ENCODE measurements around the gene CHD9NB.
"Not testable (repeated sequence)": the region's sequence is repeated elsewhere in the genome, so short reads cannot be mapped to it uniquely, and the experiment has no call there.

The CHD9NB gene

DNA sequence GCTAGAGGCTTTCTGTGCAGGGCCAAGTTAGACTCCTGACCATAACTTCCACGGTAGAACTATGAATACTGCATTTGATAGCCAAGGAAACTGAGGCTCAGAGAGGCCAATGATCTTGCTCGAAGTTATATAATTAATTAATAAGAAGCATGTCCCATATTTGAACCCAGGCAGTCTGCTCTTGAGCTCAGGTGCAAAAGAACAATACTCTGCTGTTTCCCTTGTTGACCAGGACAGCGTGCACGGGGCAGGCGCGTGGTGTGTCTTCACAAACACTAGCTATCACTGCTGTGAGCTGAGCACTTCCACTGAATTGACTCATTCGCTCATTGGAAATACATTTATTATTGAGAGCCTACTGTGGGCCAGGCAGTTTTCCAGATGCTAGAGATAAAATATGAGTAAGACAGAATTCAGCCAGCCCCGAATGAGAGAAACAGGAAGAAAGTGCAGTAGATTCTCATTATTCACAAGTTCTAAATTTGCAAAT, 3.7 kb upstream of the CHD9NB start:
- no peaks in the 10 kb centered on the region for H3K36me3 ChIP-seq (ENCODE audit: insufficient read depth, low read length)
- no peak for DNase-seq (ENCODE audit: low read depth, low spot score)
- no peak overlapping the region for H3K27ac ChIP-seq
- no peak overlapping the region for H3K4me3 ChIP-seq
- no peaks in the 10 kb centered on the region for H3K9me3 ChIP-seq (ENCODE audit: low read depth, low read length)
- H3K9ac ChIP-seq (ENCODE audit: insufficient read length): no peak overlapping the region
- TF ChIP-seq FOXP2 (optimal IDR thresholded peaks at IDR 0.05; ENCODE audit: control extremely low read depth, extremely low read length, insufficient read depth) (no peak), POLR2AphosphoS5 (IDR thresholded peaks at IDR 0.05; ENCODE audit: borderline replicate concordance, low read depth, low read length) (no peak), EZH2 (IDR thresholded peaks at IDR 0.05) (no peak)

DNA sequence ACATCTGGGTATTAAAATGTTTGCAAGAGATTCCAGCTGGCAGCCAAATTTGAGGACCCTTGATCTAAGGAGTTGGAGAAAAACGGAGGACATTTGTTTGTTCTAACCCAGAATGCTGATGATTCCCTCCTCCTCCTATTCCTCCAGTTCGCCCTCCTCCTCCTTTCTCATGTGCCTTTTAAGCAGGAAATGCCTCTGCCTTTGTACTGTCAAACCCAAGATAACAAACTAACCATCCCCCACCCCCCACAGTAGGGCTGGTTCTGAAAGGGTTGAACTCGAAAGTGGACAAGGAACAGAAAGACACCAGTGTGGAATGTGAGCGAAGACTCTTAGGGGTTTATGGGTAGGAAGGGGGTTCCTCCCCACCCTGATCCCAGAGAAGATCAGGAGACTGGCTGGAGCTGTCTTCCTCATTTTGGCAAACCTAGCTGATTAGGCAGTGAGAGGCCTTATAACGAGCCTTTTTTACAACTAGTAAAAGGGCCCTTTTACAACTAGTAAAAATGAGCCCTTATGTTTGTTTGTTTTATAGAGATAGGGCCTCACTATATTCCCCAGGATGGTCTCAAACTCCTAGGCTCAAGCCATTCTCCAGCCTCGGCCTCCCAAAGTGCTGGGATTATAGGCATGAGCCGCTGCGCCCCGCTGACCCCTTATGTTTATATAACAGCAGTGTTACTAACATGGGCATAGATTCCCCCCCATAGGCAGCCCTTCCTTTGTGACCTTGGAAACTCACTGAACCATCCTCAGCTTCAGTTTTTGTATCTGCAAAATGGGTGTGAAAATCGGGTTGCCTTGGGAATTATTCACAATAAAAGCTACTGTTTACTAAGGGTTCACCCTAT, 3.1 kb upstream of the CHD9NB start:
- no peak for DNase-seq (ENCODE audit: low read depth, low spot score)
- TF ChIP-seq FOXP2 (optimal IDR thresholded peaks at IDR 0.05; ENCODE audit: control extremely low read depth, extremely low read length, insufficient read depth) (no peak), POLR2AphosphoS5 (IDR thresholded peaks at IDR 0.05; ENCODE audit: borderline replicate concordance, low read depth, low read length) (no peak), EZH2 (IDR thresholded peaks at IDR 0.05) (no peak)
- H3K36me3 ChIP-seq (ENCODE audit: insufficient read depth, low read length): no peaks in the 10 kb centered on the region
- peak overlapping the region; percentile 53 for H3K9ac ChIP-seq (ENCODE audit: insufficient read length)
- no peaks in the 10 kb centered on the region for H3K9me3 ChIP-seq (ENCODE audit: low read depth, low read length)
- H3K27ac ChIP-seq: no peak overlapping the region
- peak overlapping the region; percentile 83 for H3K4me3 ChIP-seq

DNA sequence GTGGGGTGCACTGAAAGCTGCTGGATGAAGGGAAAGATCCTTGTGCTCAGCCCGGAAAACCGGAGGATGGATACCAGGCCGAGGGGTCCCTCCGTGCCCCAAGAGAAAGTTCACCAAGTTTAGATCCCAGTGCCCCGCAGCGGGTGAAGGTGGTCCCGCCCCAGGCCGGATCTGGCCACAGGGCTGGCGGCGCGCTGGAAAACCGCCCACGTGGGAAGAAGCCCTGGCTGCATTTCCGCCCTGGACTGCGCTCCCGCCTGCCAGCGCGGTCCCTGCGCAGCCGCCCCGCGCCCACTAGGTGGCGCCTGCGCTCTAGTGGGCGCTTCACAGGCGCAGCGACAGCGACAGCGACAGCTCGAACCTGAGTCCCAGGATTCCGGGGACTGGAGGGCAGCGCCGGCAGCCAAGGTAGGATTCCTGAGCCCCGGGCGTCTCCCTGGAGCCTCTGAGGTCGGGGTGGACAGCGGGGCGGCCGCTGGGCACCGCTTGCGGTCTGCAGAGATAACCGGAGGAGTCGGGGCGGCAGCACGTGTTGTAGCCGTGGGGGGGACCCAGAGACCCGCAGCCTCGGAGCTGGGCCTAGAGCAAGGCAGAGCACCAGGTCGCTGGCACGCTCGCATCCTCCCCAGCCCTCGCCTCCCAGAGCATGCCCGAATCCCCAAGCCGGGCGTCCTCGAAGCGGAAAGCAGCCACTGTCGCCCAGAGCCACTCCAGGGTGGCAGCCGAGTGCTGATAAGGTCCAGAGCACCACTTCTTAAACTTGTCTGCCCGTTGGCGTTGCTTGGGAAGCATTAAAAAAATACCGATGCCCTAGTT, 2.2 kb upstream of the CHD9NB start, which contains the start of gene CHD9:
Gene CHD9, plus strand, starts transcription at position 322 of the 816 bp plus-strand sequence. CDS start 101,099 bp downstream, outside the sequence.
- DNase-seq (ENCODE audit: low read depth, low spot score): no peak
- no peak within 1 kb of the TSS for H3K27ac ChIP-seq
- peak within 1 kb of the TSS; percentile 60 for H3K9ac ChIP-seq (ENCODE audit: insufficient read length)
- TF ChIP-seq EZH2 (IDR thresholded peaks at IDR 0.05) (no peak), FOXP2 (optimal IDR thresholded peaks at IDR 0.05; ENCODE audit: control extremely low read depth, extremely low read length, insufficient read depth) (no peak), POLR2AphosphoS5 (IDR thresholded peaks at IDR 0.05; ENCODE audit: borderline replicate concordance, low read depth, low read length) (no peak; the same call in 1 of the 2 replicates)
- H3K9me3 ChIP-seq (ENCODE audit: low read depth, low read length): no peaks in the 10 kb centered on the region
- no peaks in the 10 kb centered on the region for H3K36me3 ChIP-seq (ENCODE audit: insufficient read depth, low read length)
- H3K4me3 ChIP-seq: peak within 1 kb of the TSS; percentile 83

DNA sequence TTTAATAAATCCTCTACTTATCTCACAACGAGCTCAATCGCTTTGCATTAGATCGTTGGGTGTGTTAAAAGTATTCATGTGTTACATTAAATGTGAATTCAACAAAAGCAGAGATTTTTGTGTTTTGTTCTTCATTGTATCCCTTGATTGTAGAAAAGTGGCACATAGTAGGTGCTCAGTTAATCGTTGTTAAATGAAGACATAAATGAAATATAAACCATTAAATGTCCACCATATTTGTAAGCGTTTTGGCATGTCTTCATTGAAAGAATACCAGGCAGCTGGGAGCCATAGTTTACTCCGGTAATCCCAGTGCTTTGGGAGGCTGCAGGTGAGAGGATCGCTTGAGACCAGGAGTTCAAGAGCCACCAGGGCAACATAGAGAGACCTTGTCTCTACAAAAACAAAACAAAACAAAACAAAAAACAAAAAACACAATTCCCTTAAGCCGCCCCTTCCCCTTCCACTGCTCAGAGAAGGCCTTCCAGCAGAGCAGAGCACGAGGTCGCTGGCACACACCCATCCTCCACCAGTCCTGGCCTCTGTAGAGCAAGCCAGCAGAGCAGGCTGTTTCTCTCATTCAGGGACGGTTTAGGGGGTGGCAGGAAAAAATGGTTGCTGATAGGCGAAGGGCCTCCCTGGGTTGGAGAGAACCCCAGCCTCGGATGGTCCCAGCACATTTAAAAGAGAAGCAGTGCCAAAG, 1.4 kb upstream of the CHD9NB start:
- TF ChIP-seq EZH2 (IDR thresholded peaks at IDR 0.05): no peak
- TF ChIP-seq FOXP2 (optimal IDR thresholded peaks at IDR 0.05; ENCODE audit: control extremely low read depth, extremely low read length, insufficient read depth): no peak
- TF ChIP-seq POLR2AphosphoS5 (IDR thresholded peaks at IDR 0.05; ENCODE audit: borderline replicate concordance, low read depth, low read length): no peak
- no peak overlapping the region for H3K27ac ChIP-seq
- H3K36me3 ChIP-seq (ENCODE audit: insufficient read depth, low read length): no peaks in the 10 kb centered on the region
- DNase-seq (ENCODE audit: low read depth, low spot score): no peak
- peak overlapping the region; percentile 60 for H3K9ac ChIP-seq (ENCODE audit: insufficient read length)
- H3K4me3 ChIP-seq: peak overlapping the region; percentile 83
- H3K9me3 ChIP-seq (ENCODE audit: low read depth, low read length): no peaks in the 10 kb centered on the region

DNA sequence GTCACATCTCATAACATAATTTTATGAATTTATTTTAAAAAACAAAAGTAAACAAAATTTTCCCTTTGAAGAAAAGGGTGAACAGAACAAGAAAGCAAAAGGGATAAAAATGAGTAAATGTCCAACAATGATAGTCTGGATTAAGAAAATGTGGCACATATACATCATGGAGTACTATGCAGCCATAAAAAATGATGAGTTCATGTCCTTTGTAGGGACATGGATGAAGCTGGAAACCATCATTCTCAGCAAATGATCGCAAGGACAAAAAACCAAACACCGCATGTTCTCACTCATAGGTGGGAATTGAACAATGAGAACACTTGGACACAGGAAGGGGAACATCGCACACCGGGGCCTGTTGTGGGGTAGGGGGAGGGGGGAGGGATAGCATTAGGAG, 1.4 kb downstream of the CHD9NB start:
- not testable (repeated sequence) for H3K4me3 ChIP-seq; H3K36me3 ChIP-seq (ENCODE audit: insufficient read depth, low read length); H3K9me3 ChIP-seq (ENCODE audit: low read depth, low read length); H3K27ac ChIP-seq; H3K9ac ChIP-seq (ENCODE audit: insufficient read length); DNase-seq (ENCODE audit: low read depth, low spot score)

GRCh38 chr16:53048139-53048915, 4.4 kb downstream of the CHD9NB start:
- H3K4me3 ChIP-seq: no peak overlapping the region
- TF ChIP-seq POLR2AphosphoS5 (IDR thresholded peaks at IDR 0.05; ENCODE audit: borderline replicate concordance, low read depth, low read length) (no peak), FOXP2 (optimal IDR thresholded peaks at IDR 0.05; ENCODE audit: control extremely low read depth, extremely low read length, insufficient read depth) (no peak), EZH2 (IDR thresholded peaks at IDR 0.05) (no peak)
- H3K36me3 ChIP-seq (ENCODE audit: insufficient read depth, low read length): no peaks in the 10 kb centered on the region
- H3K27ac ChIP-seq: no peak overlapping the region
- no peak for DNase-seq (ENCODE audit: low read depth, low spot score)
- H3K9ac ChIP-seq (ENCODE audit: insufficient read length): no peak overlapping the region
- H3K9me3 ChIP-seq (ENCODE audit: low read depth, low read length): no peaks in the 10 kb centered on the region

GRCh38 chr16:53047515-53047914, 5.2 kb downstream of the CHD9NB start:
- H3K36me3 ChIP-seq (ENCODE audit: insufficient read depth, low read length); H3K27ac ChIP-seq; H3K9ac ChIP-seq (ENCODE audit: insufficient read length); H3K4me3 ChIP-seq; DNase-seq (ENCODE audit: low read depth, low spot score); H3K9me3 ChIP-seq (ENCODE audit: low read depth, low read length): not testable (repeated sequence)

Measured in SK-N-MC (cell line).